H9 (cell line): ENCODE data around the gene NTRK2. TPM values are rescaled to one million over a fixed set of nuclear protein-coding genes. Genes with fewer than 3 reads are reported as not detected.

Source experiments
- DNase-seq: peaks from one replicate; pipeline ENCODE4 v3.0.0-alpha.2; 2017
- H2AFZ ChIP-seq: one replicate; pipeline ENCODE4 v1.6.1; 2013; ENCODE audit warnings: mild to moderate bottlenecking, low read length, control low read depth, moderate library complexity
- H2AK5ac ChIP-seq: 2 replicates; pipeline ENCODE4 v1.6.1; 2013; ENCODE audit warnings: low read length, control low read depth, mixed read lengths; ENCODE audit not compliant: insufficient read length
- H2BK120ac ChIP-seq: one replicate; pipeline ENCODE4 v1.6.1; 2013; ENCODE audit warnings: low read depth, mild to moderate bottlenecking, low read length, control low read depth, inconsistent platforms; ENCODE audit not compliant: poor library complexity, severe bottlenecking
- H2BK12ac ChIP-seq: 2 replicates; pipeline ENCODE4 v1.6.1; 2013; ENCODE audit warnings: low read length, control low read depth, mixed read lengths, low read depth; ENCODE audit not compliant: insufficient read length
- H2BK15ac ChIP-seq: 2 replicates; pipeline ENCODE4 v1.6.1; 2013; ENCODE audit warnings: low read depth, low read length, control low read depth
- H2BK20ac ChIP-seq: one replicate; pipeline ENCODE4 v1.6.1; 2013; ENCODE audit warnings: low read depth, mild to moderate bottlenecking, low read length, control low read depth, inconsistent platforms; ENCODE audit not compliant: poor library complexity, severe bottlenecking
- H2BK5ac ChIP-seq: 2 replicates; pipeline ENCODE4 v1.6.1; 2013; ENCODE audit warnings: low read length, control low read depth, mixed read lengths; ENCODE audit not compliant: insufficient read length
- H3K14ac ChIP-seq: 2 replicates; pipeline ENCODE4 v1.6.1; 2013; ENCODE audit warnings: low read length, control low read depth; ENCODE audit not compliant: insufficient read depth
- H3K18ac ChIP-seq: 2 replicates; pipeline ENCODE4 v1.6.1; 2013; ENCODE audit warnings: low read depth, mild to moderate bottlenecking, mixed read lengths, low read length, control low read depth; ENCODE audit not compliant: insufficient read length
- H3K23ac ChIP-seq: 2 replicates; pipeline ENCODE4 v1.6.1; 2013; ENCODE audit warnings: low read length, control low read depth, mixed read lengths, low read depth; ENCODE audit not compliant: insufficient read length
- H3K23me2 ChIP-seq: 2 replicates; pipeline ENCODE4 v1.6.1; 2013; ENCODE audit warnings: low read depth, mild to moderate bottlenecking, mixed read lengths, low read length, control low read depth; ENCODE audit not compliant: insufficient read length, poor library complexity, severe bottlenecking
- H3K27ac ChIP-seq: 2 replicates; pipeline ENCODE4 v1.5.1; 2013; ENCODE audit warnings: low read length, control low read depth, mixed read lengths, low read depth; ENCODE audit not compliant: insufficient read length
- H3K27me3 ChIP-seq: 2 replicates; pipeline ENCODE4 v1.6.1; 2013; ENCODE audit warnings: low read length, control low read depth, inconsistent platforms; ENCODE audit not compliant: insufficient read depth
- H3K4ac ChIP-seq: 2 replicates; pipeline ENCODE4 v1.6.1; 2013; ENCODE audit warnings: low read depth, mild to moderate bottlenecking, control low read depth, inconsistent platforms, low read length, moderate library complexity
- H3K4me1 ChIP-seq: 2 replicates; pipeline ENCODE4 v1.6.1; 2013; ENCODE audit warnings: low read length, control low read depth, inconsistent platforms; ENCODE audit not compliant: insufficient read depth
- H3K4me2 ChIP-seq: 2 replicates; pipeline ENCODE4 v1.6.1; 2013; ENCODE audit warnings: low read length, control low read depth, mixed read lengths; ENCODE audit not compliant: insufficient read length, insufficient read depth
- H3K56ac ChIP-seq: 2 replicates; pipeline ENCODE4 v1.6.1; 2013; ENCODE audit warnings: low read depth, mild to moderate bottlenecking, mixed read lengths, low read length, control low read depth; ENCODE audit not compliant: insufficient read length
- H3K79me1 ChIP-seq: 2 replicates; pipeline ENCODE4 v1.6.1; 2013; ENCODE audit warnings: low read depth, mild to moderate bottlenecking, moderate library complexity, low read length, control low read depth, inconsistent platforms; ENCODE audit not compliant: insufficient read depth, poor library complexity, severe bottlenecking
- H3K79me2 ChIP-seq: 2 replicates; pipeline ENCODE4 v1.6.1; 2013; ENCODE audit warnings: low read length, control low read depth, inconsistent platforms; ENCODE audit not compliant: insufficient read depth
- H3K9ac ChIP-seq: 2 replicates; pipeline ENCODE4 v1.6.1; 2013; ENCODE audit warnings: low read length, control low read depth, mixed read lengths; ENCODE audit not compliant: insufficient read length; ENCODE audit errors: extremely low read depth
- H3K9me3 ChIP-seq: one replicate; pipeline ENCODE4 v1.6.1; 2013; ENCODE audit warnings: low read depth, low read length, inconsistent platforms; ENCODE audit not compliant: control insufficient read depth
- H3T11ph ChIP-seq: one replicate; pipeline ENCODE4 v1.6.1; 2013; ENCODE audit warnings: mild to moderate bottlenecking, low read length, control low read depth, inconsistent platforms
- H4K20me1 ChIP-seq: one replicate; pipeline ENCODE4 v1.6.1; 2013; ENCODE audit not compliant: control insufficient read depth, insufficient read length, insufficient read depth
- H4K5ac ChIP-seq: 2 replicates; pipeline ENCODE4 v1.6.1; 2013; ENCODE audit warnings: low read depth, mild to moderate bottlenecking, mixed read lengths, low read length, control low read depth; ENCODE audit not compliant: insufficient read length
- H4K8ac ChIP-seq: replicated peaks from 2 replicates; pipeline ENCODE4 v1.6.1; 2013; ENCODE audit warnings: low read length, control low read depth, mixed read lengths, low read depth; ENCODE audit not compliant: insufficient read length
- H4K91ac ChIP-seq: 2 replicates; pipeline ENCODE4 v1.6.1; 2013; ENCODE audit warnings: low read depth, mild to moderate bottlenecking, moderate library complexity, mixed read lengths, low read length, control low read depth; ENCODE audit not compliant: insufficient read length
- H3K27ac Mint-ChIP-seq, 3 experiments: 2 replicates in 2 of 3; 3 replicates in 1 of 3; pipeline ENCODE4 v1.8.0; 2020 to 2021; ENCODE audit warnings: mixed read lengths in 3 of 3, mild to moderate bottlenecking in 1 of 3, moderate library complexity in 1 of 3
- H3K27me3 Mint-ChIP-seq: 2 replicates; pipeline ENCODE4 v1.8.0; 2021; ENCODE audit warnings: low read depth, mild to moderate bottlenecking, moderate library complexity, mixed read lengths
- H3K36me3 Mint-ChIP-seq, 3 experiments: 2 replicates in 2 of 3; 3 replicates in 1 of 3; pipeline ENCODE4 v1.8.0; 2020 to 2021; ENCODE audit warnings: low read depth in 3 of 3, mixed read lengths in 3 of 3; ENCODE audit not compliant: insufficient read depth in 1 of 3
- H3K4me1 Mint-ChIP-seq, 2 experiments: 2 replicates each; pipeline ENCODE4 v1.8.0; 2020; ENCODE audit warnings: mixed read lengths in 2 of 2
- H3K4me3 Mint-ChIP-seq, 2 experiments: 2 replicates in 1 of 2; 3 replicates in 1 of 2; pipeline ENCODE4 v1.8.0; 2020 to 2021; ENCODE audit warnings: mild to moderate bottlenecking in 2 of 2, mixed read lengths in 2 of 2, moderate library complexity in 1 of 2
- H3K9me3 Mint-ChIP-seq, 2 experiments: 2 replicates in 1 of 2; 3 replicates in 1 of 2; pipeline ENCODE4 v1.8.0; 2020; ENCODE audit warnings: mild to moderate bottlenecking in 2 of 2, mixed read lengths in 2 of 2, moderate library complexity in 1 of 2
- WGBS: extraction: QIAGEN DNeasy Blood & Tissue Kit; methylation state at CpG from one replicate; pipeline ENCODE4 v1.1.7; 2013; ENCODE audit warnings: missing lambda C conversion rate, low lambda C conversion rate, mixed read lengths; ENCODE audit not compliant: insufficient read length; ENCODE audit errors: extremely low coverage; 5-methylcytosine and 5-hydroxymethylcytosine counted together
- total RNA-seq: library from RNA; stranded (reverse); gene quantifications from 2 replicates; pipeline ENCODE4 v1.2.1, GENCODE V29; 2021
- TF ChIP-seq, protein P1 (sequence below): fragments of 200-600 bp; sonication (generic); conservative IDR thresholded peaks from 3 replicates; pipeline ENCODE4 v1.8.0; 2021; ENCODE audit warnings: antibody characterized with exemption, mild to moderate bottlenecking

The NTRK2 gene
- total RNA-seq, 1 experiment from 2014 or later: 0.02 TPM

DNA sequence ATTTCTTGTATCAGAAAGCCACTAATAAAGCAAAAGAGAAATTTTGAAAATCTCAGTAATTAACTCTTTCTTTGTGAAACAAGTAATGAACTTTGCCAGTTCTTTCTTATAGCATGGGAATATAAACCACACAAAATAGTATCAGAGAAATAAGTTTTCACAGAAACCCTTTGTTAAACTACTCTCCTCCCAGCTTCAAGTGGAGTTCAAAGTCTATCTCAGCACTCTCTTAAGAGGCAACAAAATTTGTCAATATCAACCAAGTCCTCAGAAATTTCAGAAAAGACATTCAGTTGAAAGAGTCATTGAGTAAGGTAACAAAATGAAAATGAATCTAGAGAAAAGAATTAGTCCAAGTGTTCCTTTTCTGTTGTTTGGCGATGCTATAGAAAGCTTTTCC lies 89.3 kb downstream of the NTRK2 start:
- H3K23ac ChIP-seq: no peak overlapping the region
- no peak overlapping the region for H2BK120ac ChIP-seq
- H4K5ac ChIP-seq: no peak overlapping the region
- H2BK5ac ChIP-seq: no peak overlapping the region
- no peak overlapping the region for H2BK20ac ChIP-seq
- H3K9me3 ChIP-seq: no peaks in the 10 kb centered on the region
- no CpG with 5 or more reads among the region's 1 CpG for WGBS
- Mint-ChIP-seq H3K27ac (no peak overlapping the region), H3K4me3 (no peak overlapping the region), H3K27me3 (peaks cover 1% of the 10 kb centered on the region; the same call in 1 of the 2 replicates), H3K4me1 (no peaks in the 10 kb centered on the region), H3K36me3 (peaks cover 0 to 3% (median 0%) of the 10 kb centered on the region in 3 experiments; a peak in 1 of 7 replicates), H3K9me3 (peaks cover 0 to 2% of the 10 kb centered on the region in 2 experiments; a peak in 1 of 5 replicates)
- no peak overlapping the region for H3K18ac ChIP-seq
- H3K14ac ChIP-seq: no peak overlapping the region
- no peaks in the 10 kb centered on the region for H3K4me1 ChIP-seq
- H3T11ph ChIP-seq: no peak overlapping the region
- H4K20me1 ChIP-seq: no peaks in the 10 kb centered on the region
- no peaks in the 10 kb centered on the region for H3K27me3 ChIP-seq
- H3K4ac ChIP-seq: no peak overlapping the region
- no peak overlapping the region for H2BK15ac ChIP-seq
- DNase-seq: no peak
- TF ChIP-seq, protein P1, sequence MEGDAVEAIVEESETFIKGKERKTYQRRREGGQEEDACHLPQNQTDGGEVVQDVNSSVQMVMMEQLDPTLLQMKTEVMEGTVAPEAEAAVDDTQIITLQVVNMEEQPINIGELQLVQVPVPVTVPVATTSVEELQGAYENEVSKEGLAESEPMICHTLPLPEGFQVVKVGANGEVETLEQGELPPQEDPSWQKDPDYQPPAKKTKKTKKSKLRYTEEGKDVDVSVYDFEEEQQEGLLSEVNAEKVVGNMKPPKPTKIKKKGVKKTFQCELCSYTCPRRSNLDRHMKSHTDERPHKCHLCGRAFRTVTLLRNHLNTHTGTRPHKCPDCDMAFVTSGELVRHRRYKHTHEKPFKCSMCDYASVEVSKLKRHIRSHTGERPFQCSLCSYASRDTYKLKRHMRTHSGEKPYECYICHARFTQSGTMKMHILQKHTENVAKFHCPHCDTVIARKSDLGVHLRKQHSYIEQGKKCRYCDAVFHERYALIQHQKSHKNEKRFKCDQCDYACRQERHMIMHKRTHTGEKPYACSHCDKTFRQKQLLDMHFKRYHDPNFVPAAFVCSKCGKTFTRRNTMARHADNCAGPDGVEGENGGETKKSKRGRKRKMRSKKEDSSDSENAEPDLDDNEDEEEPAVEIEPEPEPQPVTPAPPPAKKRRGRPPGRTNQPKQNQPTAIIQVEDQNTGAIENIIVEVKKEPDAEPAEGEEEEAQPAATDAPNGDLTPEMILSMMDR: no peak
- no peak overlapping the region for H3K56ac ChIP-seq
- no peaks in the 10 kb centered on the region for H3K23me2 ChIP-seq
- no peak overlapping the region for H3K4me2 ChIP-seq
- H3K27ac ChIP-seq: no peak overlapping the region
- H3K9ac ChIP-seq: no peak overlapping the region
- H4K8ac ChIP-seq: no peak overlapping the region
- H3K79me2 ChIP-seq: no peaks in the 10 kb centered on the region
- no peak overlapping the region for H2AK5ac ChIP-seq
- H2BK12ac ChIP-seq: no peak overlapping the region
- no peak overlapping the region for H4K91ac ChIP-seq
- no peak overlapping the region for H2AFZ ChIP-seq
- H3K79me1 ChIP-seq: no peaks in the 10 kb centered on the region
